ENCODE results near the gene TLR8. TPM values are rescaled to one million over a fixed set of nuclear protein-coding genes. Genes with fewer than 3 reads are reported as not detected.

TLR8 gene
- total RNA-seq = 1 to 10 TPM in 4 of 6 experiments, under 1 TPM in 2; 0.37 to 2.2 (median 1.4) TPM
- long read RNA-seq = 0 reads

DNA sequence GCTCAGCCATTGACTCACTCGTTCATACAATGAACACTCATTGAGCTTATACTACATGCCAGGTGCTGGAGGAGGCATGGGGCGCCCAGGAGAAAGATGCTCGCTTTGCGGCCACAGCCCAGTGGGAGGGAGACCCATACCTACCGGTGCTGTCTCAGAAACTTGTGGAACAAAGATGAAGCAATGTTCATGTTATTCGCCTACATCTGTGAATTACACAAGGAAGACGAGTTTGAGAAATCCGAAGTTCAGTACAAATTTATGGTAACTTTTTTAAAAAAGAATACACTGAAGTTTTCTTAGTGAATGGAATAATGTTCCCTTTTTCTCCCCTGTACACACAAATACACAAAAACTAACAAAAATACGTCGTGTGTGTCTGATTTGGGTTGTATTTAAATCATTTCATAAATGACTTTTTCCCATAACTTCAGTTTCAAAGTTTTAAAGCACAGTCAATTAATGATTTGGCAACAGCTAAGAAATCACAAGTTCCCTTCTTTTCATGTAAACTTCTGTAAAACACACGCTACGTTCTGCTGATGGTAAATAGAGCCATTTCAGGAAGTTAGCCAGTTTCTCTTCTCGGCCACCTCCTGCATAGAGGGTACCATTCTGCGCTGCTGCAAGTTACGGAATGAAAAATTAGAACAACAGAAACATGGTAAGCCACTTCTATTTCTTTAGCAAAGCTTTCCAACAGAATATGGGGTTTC is at the start of gene TLR8:
TSS of gene TLR8 (plus strand) at position 575 of the 716 bp plus-strand sequence. CDS start at position 662, 87 bp downstream.
- no peaks in the 10 kb centered on the region for H3K27me3 ChIP-seq
- H3K36me3 ChIP-seq = no peaks in the 10 kb centered on the region
- peak in 2 of 4 donors; percentile 22 to 31 for ATAC-seq
- DNase-seq = no peak
- H3K9me3 ChIP-seq = no peaks in the 10 kb centered on the region
- no peak within 1 kb of the TSS for H3K27ac ChIP-seq
- intact Hi-C loops (cut with DNase I) = no loop called here
- no peak within 1 kb of the TSS for H3K4me3 ChIP-seq
- TF ChIP-seq, protein P1, sequence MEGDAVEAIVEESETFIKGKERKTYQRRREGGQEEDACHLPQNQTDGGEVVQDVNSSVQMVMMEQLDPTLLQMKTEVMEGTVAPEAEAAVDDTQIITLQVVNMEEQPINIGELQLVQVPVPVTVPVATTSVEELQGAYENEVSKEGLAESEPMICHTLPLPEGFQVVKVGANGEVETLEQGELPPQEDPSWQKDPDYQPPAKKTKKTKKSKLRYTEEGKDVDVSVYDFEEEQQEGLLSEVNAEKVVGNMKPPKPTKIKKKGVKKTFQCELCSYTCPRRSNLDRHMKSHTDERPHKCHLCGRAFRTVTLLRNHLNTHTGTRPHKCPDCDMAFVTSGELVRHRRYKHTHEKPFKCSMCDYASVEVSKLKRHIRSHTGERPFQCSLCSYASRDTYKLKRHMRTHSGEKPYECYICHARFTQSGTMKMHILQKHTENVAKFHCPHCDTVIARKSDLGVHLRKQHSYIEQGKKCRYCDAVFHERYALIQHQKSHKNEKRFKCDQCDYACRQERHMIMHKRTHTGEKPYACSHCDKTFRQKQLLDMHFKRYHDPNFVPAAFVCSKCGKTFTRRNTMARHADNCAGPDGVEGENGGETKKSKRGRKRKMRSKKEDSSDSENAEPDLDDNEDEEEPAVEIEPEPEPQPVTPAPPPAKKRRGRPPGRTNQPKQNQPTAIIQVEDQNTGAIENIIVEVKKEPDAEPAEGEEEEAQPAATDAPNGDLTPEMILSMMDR (IDR thresholded peaks at IDR 0.05) = no peak
- TF ChIP-seq POLR2A (IDR thresholded peaks at IDR 0.05) = peak; percentile 12
- no peaks in the 10 kb centered on the region for H3K4me1 ChIP-seq
- 57% methylated on average over 13 of the region's 15 CpGs for WGBS (ENCODE audit: insufficient coverage, low coverage, low lambda C conversion rate, missing lambda C conversion rate)

DNA sequence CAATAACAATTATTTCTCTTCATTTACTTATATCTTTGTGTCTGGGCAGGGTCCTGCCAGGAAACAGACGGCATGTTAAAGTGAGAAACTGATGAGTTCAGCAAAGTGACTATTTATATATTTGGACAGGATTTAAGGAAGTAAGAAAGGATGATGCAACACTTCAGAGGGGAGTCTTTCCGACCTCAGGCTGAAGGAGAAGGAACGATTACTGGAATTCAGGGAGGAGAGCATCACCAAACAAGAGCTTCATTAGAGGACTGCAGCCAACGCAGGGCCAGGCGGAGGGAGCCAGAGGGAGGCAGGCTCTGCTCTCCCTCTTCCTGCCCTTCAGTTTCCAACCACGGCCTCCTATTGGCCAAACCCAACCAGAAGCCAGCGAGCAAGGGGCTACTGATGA is 41.1 kb upstream of the TLR8 start:
- ATAC-seq = peak in 1 of 4 donors; percentile 30
- Histone ChIP-seq H3K4me1 (no peaks in the 10 kb centered on the region), H3K4me3 (no peak overlapping the region), H3K9me3 (no peaks in the 10 kb centered on the region), H3K27me3 (no peaks in the 10 kb centered on the region), H3K27ac (no peak overlapping the region), H3K36me3 (no peaks in the 10 kb centered on the region)
- intact Hi-C loops (cut with DNase I) = no loop called here
- no peak for DNase-seq
- 23% methylated on average over 7 of the region's 7 CpGs for WGBS (ENCODE audit: insufficient coverage, low coverage, low lambda C conversion rate, missing lambda C conversion rate)
- TF ChIP-seq, protein P1 (IDR thresholded peaks at IDR 0.05) = no peak
- TF ChIP-seq POLR2A (IDR thresholded peaks at IDR 0.05) = no peak

DNA sequence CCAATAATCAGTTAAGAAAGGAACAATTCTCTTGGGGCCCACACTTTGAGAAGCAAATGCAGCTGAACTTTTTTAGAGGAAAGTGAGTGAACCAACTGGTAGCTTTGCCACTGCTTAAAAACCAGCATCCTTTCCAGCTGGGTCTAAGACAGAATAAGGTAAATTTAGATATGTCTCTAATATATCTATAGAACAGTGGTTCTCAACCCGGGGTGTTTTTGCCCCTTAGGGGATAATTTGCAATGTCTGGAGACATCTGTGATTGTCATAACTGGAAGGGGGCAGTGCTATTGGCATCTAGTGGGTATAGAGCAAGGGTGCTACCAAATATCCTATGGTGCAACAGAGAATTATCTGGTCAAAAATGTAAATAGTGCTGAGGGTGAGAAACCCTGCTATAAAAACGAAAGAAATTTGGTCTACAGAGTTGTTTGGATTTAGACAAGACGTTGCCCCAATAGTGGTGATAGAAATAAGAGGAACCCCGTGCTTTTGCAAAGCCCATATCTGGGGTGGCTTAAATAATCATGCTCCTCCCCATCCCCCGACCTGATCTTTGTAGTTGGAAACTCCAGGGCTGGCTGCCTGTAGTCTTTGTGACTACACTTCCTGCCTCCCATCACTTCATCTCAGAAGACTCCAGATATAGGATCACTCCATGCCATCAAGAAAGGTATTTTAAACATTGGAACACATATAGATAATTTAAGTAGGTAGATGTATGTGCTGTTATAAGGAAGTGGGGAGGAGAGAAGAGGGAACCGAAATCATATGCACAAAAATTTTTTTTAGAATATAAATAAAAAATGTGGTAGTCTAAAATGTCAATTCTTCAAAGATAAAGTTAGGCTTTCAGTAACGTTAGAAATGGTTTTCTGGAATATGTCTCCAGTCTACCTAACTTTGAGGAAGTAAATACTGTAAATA is 39.7 kb upstream of the TLR8 start, which contains the start of gene TLR7:
TSS of gene TLR7 (plus strand) at position 622 of the 927 bp plus-strand sequence. CDS start 507 bp downstream, outside the sequence.
- Histone ChIP-seq H3K9me3 (no peaks in the 10 kb centered on the region), H3K36me3 (no peaks in the 10 kb centered on the region), H3K4me1 (no peaks in the 10 kb centered on the region), H3K27ac (no peak within 1 kb of the TSS), H3K4me3 (no peak within 1 kb of the TSS), H3K27me3 (no peaks in the 10 kb centered on the region)
- intact Hi-C loops (cut with DNase I) = no loop called here
- WGBS (ENCODE audit: insufficient coverage, low coverage, low lambda C conversion rate, missing lambda C conversion rate) = 46% methylated on average over 7 of the region's 7 CpGs
- no peak for TF ChIP-seq POLR2A (IDR thresholded peaks at IDR 0.05)
- ATAC-seq = no peak
- DNase-seq = no peak

DNA sequence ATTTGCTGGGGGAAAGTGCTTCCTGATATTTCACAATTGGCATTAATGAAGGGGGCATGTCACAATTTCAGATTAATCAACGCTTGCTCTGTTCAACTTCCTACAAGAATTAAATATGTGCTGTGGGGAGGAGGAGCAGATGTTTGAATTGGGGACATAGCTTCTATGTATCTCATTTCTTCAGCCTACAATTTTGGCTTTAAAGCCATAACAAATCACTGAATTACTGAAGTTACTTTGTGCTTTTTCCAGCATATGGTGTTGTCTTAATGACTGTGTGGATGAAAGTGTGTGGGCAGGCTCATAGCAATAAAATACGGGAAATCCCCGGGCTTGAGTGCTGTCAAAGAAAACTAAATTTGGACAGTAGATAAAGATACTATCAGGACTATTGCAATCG is 38.7 kb upstream of the TLR8 start:
- intact Hi-C loops (cut with DNase I) = no loop called here
- TF ChIP-seq, protein P1 (IDR thresholded peaks at IDR 0.05) = no peak
- TF ChIP-seq POLR2A (IDR thresholded peaks at IDR 0.05) = no peak
- H3K36me3 ChIP-seq = no peaks in the 10 kb centered on the region
- no peaks in the 10 kb centered on the region for H3K4me1 ChIP-seq
- 53% methylated on average over 4 of the region's 4 CpGs for WGBS (ENCODE audit: insufficient coverage, low coverage, low lambda C conversion rate, missing lambda C conversion rate)
- no peak overlapping the region for H3K27ac ChIP-seq
- H3K9me3 ChIP-seq = no peaks in the 10 kb centered on the region
- ATAC-seq = no peak
- no peak for DNase-seq
- H3K4me3 ChIP-seq = no peak overlapping the region
- no peaks in the 10 kb centered on the region for H3K27me3 ChIP-seq
